ENCODE measurements around the gene FTCD. TPM values are rescaled to one million over a fixed set of nuclear protein-coding genes. Genes with fewer than 3 reads are reported as not detected.

FTCD gene
- total RNA-seq, 1 experiment from 2014 or later, result 0.21 TPM

GRCh38 chr21:46163380-46163779 lies 8.0 kb upstream of the FTCD start:
- Histone ChIP-seq H3K4me1 (ENCODE audit: control insufficient read depth, insufficient read depth, low read length) (no peaks in the 10 kb centered on the region), H3K27ac (ENCODE audit: low read length) (no peak overlapping the region), H3K4me3 (ENCODE audit: low read depth in 2 of 2, low read length in 2 of 2) (no peak overlapping the region), H3K27me3 (ENCODE audit: control insufficient read depth, insufficient read depth, low read length) (no peaks in the 10 kb centered on the region), H3K9me3 (ENCODE audit: control insufficient read depth, insufficient read depth, low read depth, low read length) (no peaks in the 10 kb centered on the region), H3K36me3 (ENCODE audit: control insufficient read depth, insufficient read depth, low read length) (no peaks in the 10 kb centered on the region)
- no TSS peak for BruUV-seq (replicated peaks)
- ATAC-seq (no peak), DNase-seq (ENCODE audit: low read depth, low spot score) (no peak)
- in situ Hi-C loops (cut with HindIII; ENCODE audit: low pct_unique_long_range_greater_than_20kb, low sequenced_read_pairs), result no loop called here
- no peak for TF ChIP-seq SIN3A (IDR thresholded peaks at IDR 0.05; ENCODE audit: borderline replicate concordance, insufficient read depth, low read depth, low read length)
- no peak for TF ChIP-seq POLR2AphosphoS5 (IDR thresholded peaks at IDR 0.05; ENCODE audit: low read depth, low read length)
- TF ChIP-seq TCF7L2 (IDR thresholded peaks at IDR 0.05; ENCODE audit: low read depth, low read length), result no peak
- TF ChIP-seq REST (IDR thresholded peaks at IDR 0.05; ENCODE audit: insufficient read depth in 1 of 2, low read depth in 2 of 2, low read length in 1 of 2), result no peak
- TF ChIP-seq CTCF (IDR thresholded peaks at IDR 0.05), result no peak
- ChIA-PET CTCF (interaction anchor here (0.5 kb wide), 1 partner anchor 23 kb away, joined by 3 read pairs; no protein-coding TSS in a partner anchor), POLR2A (no interaction called here)
- intact Hi-C loops (cut with micrococcal nuclease; ENCODE audit: unreplicated experiment), result no loop called here

- BruUV-seq (replicated peaks), result no TSS peak
- intact Hi-C loops (cut with micrococcal nuclease; ENCODE audit: unreplicated experiment), result no loop called here
- CTCF ChIA-PET, result no interaction called here
- DNase-seq (ENCODE audit: low read depth, low spot score) (no peak), ATAC-seq (0 out of 2 replicates have a peak, but pooled peaks have one; percentile 32)
- Histone ChIP-seq H3K27me3 (ENCODE audit: control insufficient read depth, insufficient read depth, low read length) (no peaks in the 10 kb centered on the region), H3K9me3 (ENCODE audit: control insufficient read depth, insufficient read depth, low read depth, low read length) (no peaks in the 10 kb centered on the region), H3K36me3 (ENCODE audit: control insufficient read depth, insufficient read depth, low read length) (no peaks in the 10 kb centered on the region), H3K4me1 (ENCODE audit: control insufficient read depth, insufficient read depth, low read length) (no peaks in the 10 kb centered on the region), H3K4me3 (ENCODE audit: low read depth in 2 of 2, low read length in 2 of 2) (no peak overlapping the region), H3K27ac (ENCODE audit: low read length) (no peak overlapping the region)
- POLR2A ChIA-PET, result interaction anchor here (0.6 kb wide), 1 partner anchor 161 kb away, joined by 3 read pairs; no protein-coding TSS in a partner anchor
- in situ Hi-C loops (cut with HindIII; ENCODE audit: low pct_unique_long_range_greater_than_20kb, low sequenced_read_pairs), result no loop called here
- TF ChIP-seq CTCF (IDR thresholded peaks at IDR 0.05) (no peak), REST (IDR thresholded peaks at IDR 0.05; ENCODE audit: insufficient read depth in 1 of 2, low read depth in 2 of 2, low read length in 1 of 2) (no peak), SIN3A (IDR thresholded peaks at IDR 0.05; ENCODE audit: borderline replicate concordance, insufficient read depth, low read depth, low read length) (no peak), TCF7L2 (IDR thresholded peaks at IDR 0.05; ENCODE audit: low read depth, low read length) (no peak), POLR2AphosphoS5 (IDR thresholded peaks at IDR 0.05; ENCODE audit: low read depth, low read length) (no peak)
Observed at GRCh38 chr21:46161633-46162592, 6.5 kb upstream of the FTCD start.

All from Panc1 (cell line).